Measurements from ENCODE around the gene BCL2L12.

BCL2L12 gene

GRCh38 chr19:49654581-49654980 is 11.2 kb upstream of the BCL2L12 start:
- no peaks in the 10 kb centered on the region for H3K9me3 Mint-ChIP-seq
- no peak for TF ChIP-seq CTCF (IDR thresholded peaks at IDR 0.05)
- H3K36me3 Mint-ChIP-seq (ENCODE audit: low read depth) = peaks cover 57% of the 10 kb centered on the region
- H3K27me3 Mint-ChIP-seq (ENCODE audit: low read depth, poor library complexity) = no peaks in the 10 kb centered on the region
- no peak overlapping the region for H3K4me3 Mint-ChIP-seq
- H3K4me1 Mint-ChIP-seq = peaks cover 5% of the 10 kb centered on the region
- peak overlapping the region; percentile 39 for H3K27ac Mint-ChIP-seq
- no peak for DNase-seq

- Mint-ChIP-seq H3K9me3 (peaks cover 4% of the 10 kb centered on the region), H3K27me3 (ENCODE audit: low read depth, poor library complexity) (no peaks in the 10 kb centered on the region), H3K4me3 (no peak overlapping the region), H3K4me1 (peaks cover 5% of the 10 kb centered on the region), H3K36me3 (ENCODE audit: low read depth) (peaks cover 62% of the 10 kb centered on the region), H3K27ac (peak overlapping the region; percentile 92)
- DNase-seq = no peak
- TF ChIP-seq CTCF (IDR thresholded peaks at IDR 0.05) = no peak
These were observed 9.9 kb upstream of the BCL2L12 start for GRCh38 chr19:49655570-49656455.

- H3K36me3 Mint-ChIP-seq (ENCODE audit: low read depth) = peaks cover 65% of the 10 kb centered on the region
- DNase-seq = no peak
- peaks cover 5% of the 10 kb centered on the region for H3K4me1 Mint-ChIP-seq
- no peak for TF ChIP-seq CTCF (IDR thresholded peaks at IDR 0.05)
- H3K4me3 Mint-ChIP-seq = no peak overlapping the region
- H3K9me3 Mint-ChIP-seq = peaks cover 4% of the 10 kb centered on the region
- no peaks in the 10 kb centered on the region for H3K27me3 Mint-ChIP-seq (ENCODE audit: low read depth, poor library complexity)
- H3K27ac Mint-ChIP-seq = peak overlapping the region; percentile 92
These were observed 9.2 kb upstream of the BCL2L12 start for GRCh38 chr19:49656456-49657109.

- Mint-ChIP-seq H3K4me1 (peaks cover 6% of the 10 kb centered on the region), H3K36me3 (ENCODE audit: low read depth) (peaks cover 70% of the 10 kb centered on the region), H3K4me3 (no peak overlapping the region), H3K27me3 (ENCODE audit: low read depth, poor library complexity) (no peaks in the 10 kb centered on the region), H3K9me3 (peaks cover 4% of the 10 kb centered on the region), H3K27ac (peak overlapping the region; percentile 92)
- no peak for DNase-seq
- TF ChIP-seq CTCF (IDR thresholded peaks at IDR 0.05) = no peak
These were observed 8.1 kb upstream of the BCL2L12 start for GRCh38 chr19:49657493-49658138.

GRCh38 chr19:49658139-49658517 is 7.6 kb upstream of the BCL2L12 start:
- Mint-ChIP-seq H3K36me3 (ENCODE audit: low read depth) (peaks cover 66% of the 10 kb centered on the region), H3K27me3 (ENCODE audit: low read depth, poor library complexity) (no peaks in the 10 kb centered on the region), H3K9me3 (peaks cover 4% of the 10 kb centered on the region), H3K4me1 (peaks cover 12% of the 10 kb centered on the region), H3K4me3 (no peak overlapping the region), H3K27ac (no peak overlapping the region)
- TF ChIP-seq CTCF (IDR thresholded peaks at IDR 0.05) = no peak
- DNase-seq = no peak

All from nephron progenitor cell (in vitro differentiated cells).